Measurements from ENCODE around the gene LPP. TPM values are rescaled to one million over a fixed set of nuclear protein-coding genes. Genes with fewer than 3 reads are reported as not detected.

LPP gene
- total and polyA plus RNA-seq, 2 of the 4 experiments (the other 2 are of a cell fraction) = 16.0 to 130 TPM

GRCh38 chr3:188270423-188270972 lies 116.5 kb downstream of the LPP start:
- H2BK5ac ChIP-seq (ENCODE audit: low read depth, low read length, poor library complexity, severe bottlenecking) = peak overlapping the region; percentile 98
- DNase-seq (peak; percentile 96), ATAC-seq (ENCODE audit: low read depth) (peak; percentile 50)
- WGBS, 2 experiments (ENCODE audit: extremely low coverage in 2 of 2, insufficient read length in 1 of 2) = no CpG with 5 or more reads among the region's 3 CpGs
- peak overlapping the region; percentile 99 for H3K56ac ChIP-seq (ENCODE audit: extremely low read depth, insufficient read depth, low read length)
- H2BK20ac ChIP-seq (ENCODE audit: low read depth, low read length) = peak overlapping the region; percentile 94
- ChIA-PET CTCF (interaction anchor here (0.7 to 1.5 kb wide), 5 partner anchors 22 to 530 kb away, joined by 3 to 6 read pairs (median 3); no protein-coding TSS in a partner anchor), POLR2A (ENCODE audit: unreplicated experiment) (interaction anchor here (0.6 to 1.2 kb wide), 5 partner anchors 48 to 525 kb away, joined by 3 to 4 read pairs (median 3); partner anchors contain the start of genes BCL6 and LPP)
- peaks cover 32% of the 10 kb centered on the region for H3K9me1 ChIP-seq (ENCODE audit: insufficient read depth, low read length)
- H2BK15ac ChIP-seq (ENCODE audit: low read depth, low read length) = peak overlapping the region; percentile 45; the same call in 2 of the 3 replicates
- peak overlapping the region; percentile 69 to 97 for H4K8ac ChIP-seq (ENCODE audit: low read depth in 2 of 2, low read length in 2 of 2)
- H3K18ac ChIP-seq (ENCODE audit: low read depth, low read length) = peak overlapping the region; percentile 94
- no peaks in the 10 kb centered on the region; the same call in 1 of the 2 replicates for H3K36me3 ChIP-seq (ENCODE audit: control insufficient read depth, insufficient read depth, low read length)
- H3K4me2 ChIP-seq (ENCODE audit: low read depth, low read length) = peak overlapping the region; percentile 47
- H2AK5ac ChIP-seq (ENCODE audit: low read depth, low read length) = peak overlapping the region; percentile 76
- H3K4me1 ChIP-seq (ENCODE audit: control insufficient read depth, insufficient read depth, low read length) = peaks cover 45% of the 10 kb centered on the region
- H3K9ac ChIP-seq (ENCODE audit: low read depth, low read length) = peak overlapping the region; percentile 76
- BruUV-seq (replicated peaks) = no TSS peak
- peak overlapping the region; percentile 96 for H3K27ac ChIP-seq (ENCODE audit: insufficient read depth, low read length)
- peak overlapping the region; percentile 96 for H4K91ac ChIP-seq (ENCODE audit: insufficient read depth, low read depth, low read length)
- H2BK120ac ChIP-seq (ENCODE audit: low read depth, low read length) = peak overlapping the region; percentile 97
- intact Hi-C loops (cut with micrococcal nuclease) = loop anchor here (1.0 to 5.0 kb wide), 4 partner anchors 116 to 525 kb away; partner anchors contain the start of genes BCL6 and LPP
- no peaks in the 10 kb centered on the region for H3K9me3 ChIP-seq (ENCODE audit: control insufficient read depth, insufficient read depth, low read length)
- H3K4ac ChIP-seq (ENCODE audit: low read depth, low read length) = peak overlapping the region; percentile 98
- peak overlapping the region; percentile 98 for H3K23ac ChIP-seq (ENCODE audit: low read depth, low read length)
- peak overlapping the region; percentile 59 for H2AK9ac ChIP-seq (replicated peaks; ENCODE audit: low read depth, low read length, poor library complexity)
- H3K27me3 ChIP-seq (ENCODE audit: control insufficient read depth, insufficient read depth, low read length) = no peaks in the 10 kb centered on the region
- H3K4me3 ChIP-seq (ENCODE audit: insufficient read depth, low read depth, low read length) = no peak overlapping the region
- peak overlapping the region; percentile 98 for H3K14ac ChIP-seq (replicated peaks; ENCODE audit: low read depth, low read length)
- H4K20me1 ChIP-seq (ENCODE audit: insufficient read depth, low read length) = peaks cover 15% of the 10 kb centered on the region
- in situ Hi-C loops (cut with MboI; ENCODE audit: low sequenced_read_pairs) = no loop called here
- peak overlapping the region; percentile 85 for H4K5ac ChIP-seq (ENCODE audit: low read depth, low read length)
- no peak overlapping the region for H2AFZ ChIP-seq (replicated peaks; ENCODE audit: low read length, poor library complexity)
- dilution Hi-C loops (cut with HindIII; ENCODE audit: low sequenced_read_pairs, unreplicated experiment) = no loop called here
- peaks cover 23 to 60% of the 10 kb centered on the region in 2 experiments for H3K79me1 ChIP-seq (ENCODE audit: low read depth in 1 of 2, low read length in 2 of 2)
- TF ChIP-seq USF2 (IDR thresholded peaks at IDR 0.05; ENCODE audit: low read depth, low read length) = peak; percentile 35; the same call in 1 of the 2 replicates
- no peak for TF ChIP-seq RCOR1 (IDR thresholded peaks at IDR 0.05; ENCODE audit: insufficient replicate concordance, low read length)
- TF ChIP-seq CHD1 (IDR thresholded peaks at IDR 0.05; ENCODE audit: low read depth, low read length) = no peak
- 0 out of 2 replicates have a peak, but pooled peaks have one; percentile 8 for TF ChIP-seq FOS (IDR thresholded peaks at IDR 0.05; ENCODE audit: low read depth, low read length)
- TF ChIP-seq MAZ (IDR thresholded peaks at IDR 0.05; ENCODE audit: borderline replicate concordance, low read depth, low read length) = no peak
- TF ChIP-seq MXI1 (IDR thresholded peaks at IDR 0.05; ENCODE audit: borderline replicate concordance, low read depth, low read length) = no peak
- TF ChIP-seq MAFK (IDR thresholded peaks at IDR 0.05; ENCODE audit: low read depth, low read length) = no peak
- TF ChIP-seq RFX5 (IDR thresholded peaks at IDR 0.05; ENCODE audit: low read depth, low read length) = no peak
- no peak for TF ChIP-seq CTCF (conservative IDR thresholded peaks at IDR 0.05; ENCODE audit: low read depth, low read length)
- no peak for TF ChIP-seq POLR2A (IDR thresholded peaks at IDR 0.05; ENCODE audit: low read depth, low read length)
- no peak for TF ChIP-seq BHLHE40 (IDR thresholded peaks at IDR 0.05; ENCODE audit: low read depth, low read length)
- 0 out of 2 replicates have a peak, but pooled peaks have one; percentile 9 for TF ChIP-seq SMC3 (IDR thresholded peaks at IDR 0.05; ENCODE audit: low read depth, low read length)
- no peak for TF ChIP-seq NFE2L2 (IDR thresholded peaks at IDR 0.05; ENCODE audit: low read depth, low read length)
- TF ChIP-seq, protein P1, sequence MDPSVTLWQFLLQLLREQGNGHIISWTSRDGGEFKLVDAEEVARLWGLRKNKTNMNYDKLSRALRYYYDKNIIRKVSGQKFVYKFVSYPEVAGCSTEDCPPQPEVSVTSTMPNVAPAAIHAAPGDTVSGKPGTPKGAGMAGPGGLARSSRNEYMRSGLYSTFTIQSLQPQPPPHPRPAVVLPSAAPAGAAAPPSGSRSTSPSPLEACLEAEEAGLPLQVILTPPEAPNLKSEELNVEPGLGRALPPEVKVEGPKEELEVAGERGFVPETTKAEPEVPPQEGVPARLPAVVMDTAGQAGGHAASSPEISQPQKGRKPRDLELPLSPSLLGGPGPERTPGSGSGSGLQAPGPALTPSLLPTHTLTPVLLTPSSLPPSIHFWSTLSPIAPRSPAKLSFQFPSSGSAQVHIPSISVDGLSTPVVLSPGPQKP (IDR thresholded peaks at IDR 0.05; ENCODE audit: borderline replicate concordance, low read depth, low read length) = no peak
- TF ChIP-seq RAD21 (IDR thresholded peaks at IDR 0.05; ENCODE audit: low read length) = peak; percentile 33; the same call in 1 of the 2 replicates
